ENCODE measurements around the gene TXN.
"Not testable (repeated sequence)": the region's sequence is repeated elsewhere in the genome, so short reads cannot be mapped to it uniquely, and the experiment has no call there.

Gene TXN

DNA sequence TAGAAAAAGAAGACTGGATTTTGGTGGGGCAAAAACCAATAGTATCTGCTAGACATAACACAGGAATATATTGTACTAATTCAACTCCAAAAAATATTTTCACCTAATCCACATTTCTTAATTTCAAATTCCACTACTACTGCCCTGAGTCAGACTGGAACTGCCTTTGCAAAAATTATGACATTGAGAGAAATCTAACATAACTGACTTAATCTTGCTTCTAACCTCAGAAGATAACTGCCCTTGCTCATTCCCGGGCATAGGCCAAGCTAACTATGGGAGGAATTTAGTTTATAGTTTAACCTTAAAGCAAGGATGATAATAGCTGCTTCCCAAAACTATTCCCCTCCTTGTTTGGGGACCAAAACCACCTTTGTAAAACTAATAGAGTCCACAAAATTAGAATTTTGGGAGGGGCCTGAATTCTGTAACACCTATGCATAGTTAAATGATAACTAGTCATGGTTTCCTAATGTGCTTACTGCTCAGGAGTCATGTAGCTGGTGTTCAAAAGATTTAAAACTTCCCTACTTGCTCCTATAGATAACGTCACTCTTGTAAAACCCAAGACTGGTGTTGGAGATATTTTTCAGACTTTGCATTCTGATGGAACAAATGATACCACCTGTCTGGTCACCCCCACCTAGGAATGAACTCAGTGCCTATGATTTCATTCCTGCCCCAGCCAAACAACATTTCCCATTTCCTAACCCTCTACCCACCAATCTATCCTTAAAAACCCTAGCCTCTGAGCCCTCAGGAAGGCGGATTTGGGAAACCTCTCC lies 14.1 kb upstream of the TXN start:
- Mint-ChIP-seq H3K9me3 (ENCODE audit: low read depth) (no peaks in the 10 kb centered on the region), H3K36me3 (no peaks in the 10 kb centered on the region)

DNA sequence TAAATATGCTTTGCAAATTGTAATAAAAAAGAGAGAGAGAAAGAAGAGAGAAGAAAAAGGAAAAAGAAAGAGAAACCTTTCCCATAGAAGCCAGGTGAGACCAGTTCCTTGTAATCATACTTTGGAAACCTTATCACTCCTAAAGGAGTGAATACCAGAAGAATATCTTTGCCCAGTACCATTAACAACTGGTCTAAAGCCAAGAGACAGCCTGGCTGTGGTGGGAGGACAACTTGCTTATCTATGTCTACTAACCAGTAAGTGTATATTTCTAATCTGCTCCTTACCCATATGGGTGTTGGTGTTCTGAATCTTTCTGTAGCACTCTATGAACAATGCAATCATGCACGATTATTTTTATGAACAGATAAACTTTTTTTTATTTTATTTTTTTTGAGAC lies 10.5 kb upstream of the TXN start:
- H3K27me3 Mint-ChIP-seq: no peaks in the 10 kb centered on the region
- no peaks in the 10 kb centered on the region for H3K9me3 Mint-ChIP-seq (ENCODE audit: low read depth)
- H3K4me3 Mint-ChIP-seq: no peak overlapping the region
- no peaks in the 10 kb centered on the region for H3K4me1 Mint-ChIP-seq (ENCODE audit: low read depth)
- H3K27ac Mint-ChIP-seq: no peak overlapping the region
- no peaks in the 10 kb centered on the region for H3K36me3 Mint-ChIP-seq

More for the DNA sequence above, 14.1 kb upstream of the TXN start:
- no peaks in the 10 kb centered on the region for H3K4me1 Mint-ChIP-seq (ENCODE audit: low read depth)
- H3K27ac Mint-ChIP-seq: no peak overlapping the region
- H3K4me3 Mint-ChIP-seq: no peak overlapping the region
- no peaks in the 10 kb centered on the region for H3K27me3 Mint-ChIP-seq

DNA sequence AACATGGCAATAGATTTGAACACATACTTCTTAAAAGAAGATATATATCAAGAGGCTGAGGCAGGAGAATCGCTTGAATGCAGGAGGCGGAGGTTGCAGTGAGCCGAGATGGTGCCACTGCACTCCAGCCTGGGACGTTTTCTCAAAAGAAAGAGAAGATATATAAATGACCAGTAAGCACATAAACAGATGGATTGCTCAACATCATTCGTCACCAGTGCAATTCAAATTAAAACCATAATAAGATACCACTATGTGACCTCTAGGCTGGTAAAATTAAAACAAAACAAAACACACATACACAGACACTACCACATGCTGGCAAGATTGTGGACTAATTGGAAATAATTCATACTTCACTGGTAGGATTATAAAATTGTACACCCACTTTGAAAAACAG lies 5.3 kb upstream of the TXN start:
- Mint-ChIP-seq H3K27me3 (no peaks in the 10 kb centered on the region), H3K27ac (no peak overlapping the region), H3K4me1 (ENCODE audit: low read depth) (peaks cover 16% of the 10 kb centered on the region), H3K9me3 (ENCODE audit: low read depth) (no peaks in the 10 kb centered on the region), H3K4me3 (no peak overlapping the region), H3K36me3 (no peaks in the 10 kb centered on the region)

DNA sequence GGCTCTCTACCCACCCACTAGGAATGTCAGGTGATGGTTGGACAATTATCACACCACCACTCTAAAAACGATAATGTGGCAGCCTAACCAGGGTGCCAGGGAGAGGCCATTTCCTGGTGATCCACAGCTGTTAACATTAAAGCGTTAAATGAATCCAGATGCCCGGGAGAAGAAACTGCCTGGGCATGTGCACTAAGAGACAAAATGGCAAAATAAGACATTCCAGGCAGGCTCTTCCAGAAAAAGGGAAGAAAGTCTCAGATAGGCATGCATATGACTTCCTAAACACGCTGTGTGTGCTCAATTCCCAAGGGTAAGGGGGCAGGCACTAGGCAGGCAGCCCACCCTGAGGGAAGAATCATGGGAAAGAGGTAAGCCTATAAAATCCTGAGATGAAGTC lies 4.6 kb upstream of the TXN start:
- H3K4me3 Mint-ChIP-seq: no peak overlapping the region
- no peaks in the 10 kb centered on the region for H3K9me3 Mint-ChIP-seq (ENCODE audit: low read depth)

DNA sequence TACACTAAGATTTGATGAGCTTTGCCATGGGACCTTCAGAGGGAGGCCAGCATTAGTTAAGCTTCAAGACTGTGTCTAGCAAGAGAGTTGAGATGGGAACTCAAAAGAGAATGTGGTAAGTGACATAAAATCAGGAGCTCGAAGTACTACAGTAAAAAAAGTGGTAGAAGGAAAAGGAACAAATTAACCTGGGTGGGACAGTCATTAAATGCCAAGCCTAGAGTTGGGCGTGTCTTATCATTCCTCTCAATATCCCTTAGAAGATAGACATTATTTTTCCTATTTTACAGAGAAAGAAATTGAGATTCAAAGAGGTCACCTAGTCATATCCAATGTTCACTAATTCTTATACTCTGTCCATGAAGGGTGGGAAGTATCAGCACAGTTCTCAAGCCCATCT lies 3.3 kb upstream of the TXN start:
- Mint-ChIP-seq H3K4me1 (ENCODE audit: low read depth) (peaks cover 20% of the 10 kb centered on the region), H3K9me3 (ENCODE audit: low read depth) (no peaks in the 10 kb centered on the region), H3K27me3 (no peaks in the 10 kb centered on the region), H3K4me3 (no peak overlapping the region), H3K36me3 (peaks cover 3% of the 10 kb centered on the region), H3K27ac (no peak overlapping the region)

More for the DNA sequence above, 4.6 kb upstream of the TXN start:
- no peaks in the 10 kb centered on the region for H3K36me3 Mint-ChIP-seq
- no peaks in the 10 kb centered on the region for H3K27me3 Mint-ChIP-seq
- H3K4me1 Mint-ChIP-seq (ENCODE audit: low read depth): peaks cover 16% of the 10 kb centered on the region
- no peak overlapping the region for H3K27ac Mint-ChIP-seq

DNA sequence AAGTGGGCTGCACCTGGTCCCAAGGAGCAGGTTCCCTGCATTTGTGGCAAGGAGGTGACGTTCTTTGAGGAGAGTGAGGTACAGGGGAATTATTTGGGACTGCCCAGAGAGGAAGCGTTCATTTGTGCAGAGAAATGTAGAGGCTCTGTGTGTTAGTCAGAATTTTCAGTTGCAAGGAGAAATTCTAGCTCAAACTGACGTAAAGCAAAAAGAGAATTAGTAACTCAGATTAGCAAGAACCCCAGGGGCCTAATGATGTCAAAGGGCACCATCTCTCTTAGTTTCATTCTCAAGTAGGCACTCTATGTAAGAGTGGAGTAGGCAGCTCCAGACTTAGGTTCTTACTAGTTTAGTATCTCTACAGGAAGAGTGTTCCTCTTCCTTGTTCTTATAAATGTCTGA lies 2.4 kb upstream of the TXN start:
- Mint-ChIP-seq H3K9me3 (ENCODE audit: low read depth) (no peaks in the 10 kb centered on the region), H3K27me3 (no peaks in the 10 kb centered on the region), H3K4me1 (ENCODE audit: low read depth) (peaks cover 29% of the 10 kb centered on the region), H3K36me3 (peaks cover 5% of the 10 kb centered on the region), H3K27ac (peak overlapping the region; percentile 18), H3K4me3 (no peak overlapping the region)

DNA sequence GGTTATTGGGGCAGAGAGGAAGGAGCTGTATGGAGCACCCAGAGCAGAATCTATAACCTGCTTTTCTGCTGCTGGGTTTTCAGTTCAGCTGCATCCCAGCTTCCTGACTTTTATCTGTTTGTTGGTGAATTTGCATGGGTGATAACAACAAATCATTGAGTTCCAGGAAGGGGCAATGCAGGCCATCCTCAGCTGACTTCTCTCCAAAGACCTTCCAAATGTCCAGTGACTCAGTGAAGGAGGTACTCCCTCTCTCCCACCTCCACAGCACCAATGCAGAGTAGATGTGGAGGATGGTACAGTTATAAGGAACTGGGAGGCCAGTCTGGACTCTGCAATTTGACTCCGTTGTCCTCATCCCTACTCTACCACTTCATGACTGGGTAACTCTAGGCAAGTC lies 1.6 kb upstream of the TXN start:
- Mint-ChIP-seq H3K27me3 (no peaks in the 10 kb centered on the region), H3K4me1 (ENCODE audit: low read depth) (peaks cover 37% of the 10 kb centered on the region), H3K9me3 (ENCODE audit: low read depth) (no peaks in the 10 kb centered on the region), H3K4me3 (peak overlapping the region; percentile 49), H3K27ac (peak overlapping the region; percentile 96), H3K36me3 (peaks cover 5% of the 10 kb centered on the region)

DNA sequence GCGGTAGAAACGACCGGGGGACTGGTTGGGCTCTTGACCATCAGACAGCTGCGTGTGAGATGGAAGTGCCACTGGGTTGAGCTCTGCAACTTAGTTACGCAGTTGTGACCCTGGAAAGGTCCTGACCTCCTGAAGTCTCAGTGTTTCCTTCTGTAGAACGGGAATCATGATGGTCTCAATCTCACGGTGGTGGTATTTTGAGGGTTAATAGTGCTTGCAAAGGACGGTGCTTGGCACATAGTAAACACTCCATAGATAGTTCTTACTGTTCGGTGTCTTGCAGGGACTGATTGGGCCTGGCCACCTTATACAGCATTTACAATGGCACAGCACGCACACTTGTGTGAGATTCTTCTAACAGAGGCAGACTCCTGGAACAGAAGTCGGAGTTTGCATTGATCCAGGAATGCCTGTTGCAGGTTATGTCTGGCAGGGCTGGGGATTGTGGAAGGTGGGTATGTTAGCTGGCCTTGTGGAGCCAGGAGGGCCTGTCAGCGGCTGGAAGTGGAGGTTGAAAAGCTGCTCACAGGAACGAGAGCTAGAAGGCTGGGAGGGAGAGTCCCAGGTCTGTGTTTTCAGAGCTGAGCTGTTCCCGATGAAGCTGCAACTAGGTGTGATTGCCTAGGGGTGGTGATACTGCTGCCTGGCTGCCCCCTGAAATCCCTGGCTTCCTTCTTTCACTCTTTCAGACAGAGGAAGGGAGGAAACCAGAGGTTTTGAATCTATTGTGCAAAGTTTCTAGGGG lies 962 bp upstream of the TXN start:
- Mint-ChIP-seq H3K36me3 (peaks cover 5% of the 10 kb centered on the region), H3K9me3 (ENCODE audit: low read depth) (no peaks in the 10 kb centered on the region), H3K4me1 (ENCODE audit: low read depth) (peaks cover 43% of the 10 kb centered on the region), H3K27ac (peak overlapping the region; percentile 96), H3K4me3 (peak overlapping the region; percentile 96), H3K27me3 (no peaks in the 10 kb centered on the region)

DNA sequence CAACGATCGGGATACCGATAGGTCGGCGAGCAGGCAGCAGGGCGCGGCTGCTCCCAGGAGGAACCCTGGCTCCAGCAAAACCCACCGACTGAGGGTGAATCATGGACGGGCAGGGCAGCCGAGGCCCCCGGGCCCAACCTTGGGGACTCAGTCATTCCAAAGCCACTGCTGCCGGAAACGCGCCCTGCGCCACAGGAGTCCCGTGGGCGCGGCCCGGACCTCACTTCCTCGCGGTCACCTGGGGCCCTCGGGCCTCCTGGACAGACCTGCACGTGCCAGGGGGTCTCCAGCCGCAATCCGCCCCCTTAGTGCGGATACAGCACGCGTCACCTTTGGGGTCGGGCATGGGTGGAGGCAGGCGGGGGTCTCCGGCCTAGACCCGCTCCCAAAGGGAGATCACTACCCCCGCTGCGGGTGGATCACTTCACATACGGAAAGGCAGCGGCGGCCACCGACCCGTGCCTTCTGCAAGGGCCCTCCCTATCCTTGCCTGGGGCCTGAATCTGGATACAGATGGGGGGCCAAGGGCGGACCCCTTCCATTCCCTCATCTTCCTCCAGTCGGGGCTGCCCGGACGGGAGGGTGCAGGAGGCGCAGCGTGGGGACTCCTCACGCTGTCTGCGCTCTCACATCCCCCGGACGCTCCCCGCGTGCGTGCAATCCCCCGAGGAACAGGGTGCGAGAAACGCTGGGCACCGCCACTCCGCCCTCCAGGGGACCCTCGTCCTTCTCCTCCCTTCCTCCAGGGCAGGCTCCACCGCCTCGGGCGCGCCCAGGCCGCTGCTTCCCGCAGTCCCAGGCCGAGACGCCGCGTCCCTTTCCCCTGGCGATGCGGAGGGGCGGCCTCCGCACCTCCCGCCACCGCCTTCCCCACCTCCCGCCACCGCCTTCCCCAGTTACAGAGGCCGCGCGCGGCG lies 586 bp downstream of the TXN start:
- H3K4me1 Mint-ChIP-seq (ENCODE audit: low read depth): peaks cover 47% of the 10 kb centered on the region

DNA sequence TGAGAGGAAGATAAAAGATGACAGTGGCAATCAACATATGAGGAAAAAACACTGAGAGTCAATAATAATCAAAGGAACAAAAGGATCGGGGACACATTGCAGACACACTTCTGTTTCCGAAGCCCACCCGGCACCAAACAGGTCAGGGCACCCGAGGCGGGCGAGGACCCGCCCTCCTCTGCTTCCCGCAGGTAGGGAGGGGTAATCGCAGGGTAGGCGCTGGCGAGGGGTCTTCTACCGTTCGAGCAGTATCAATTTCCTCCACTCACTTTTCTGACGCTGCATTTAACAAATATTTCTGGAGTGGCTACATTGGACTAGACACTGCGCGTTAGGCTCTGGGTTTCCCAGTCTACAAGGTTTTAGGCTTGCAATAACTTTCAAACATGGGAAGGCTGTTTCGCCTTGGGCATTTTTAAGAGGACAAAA lies 1.3 kb downstream of the TXN start:
- H3K36me3 Mint-ChIP-seq: peaks cover 7% of the 10 kb centered on the region
- peak overlapping the region; percentile 98 for H3K27ac Mint-ChIP-seq
- H3K9me3 Mint-ChIP-seq (ENCODE audit: low read depth): no peaks in the 10 kb centered on the region
- H3K4me3 Mint-ChIP-seq: peak overlapping the region; percentile 96
- H3K27me3 Mint-ChIP-seq: no peaks in the 10 kb centered on the region
- peaks cover 47% of the 10 kb centered on the region for H3K4me1 Mint-ChIP-seq (ENCODE audit: low read depth)

More for the DNA sequence above, 586 bp downstream of the TXN start:
- Mint-ChIP-seq H3K4me3 (peak overlapping the region; percentile 96), H3K36me3 (peaks cover 7% of the 10 kb centered on the region), H3K9me3 (ENCODE audit: low read depth) (no peaks in the 10 kb centered on the region), H3K27me3 (no peaks in the 10 kb centered on the region), H3K27ac (peak overlapping the region; percentile 98)

DNA sequence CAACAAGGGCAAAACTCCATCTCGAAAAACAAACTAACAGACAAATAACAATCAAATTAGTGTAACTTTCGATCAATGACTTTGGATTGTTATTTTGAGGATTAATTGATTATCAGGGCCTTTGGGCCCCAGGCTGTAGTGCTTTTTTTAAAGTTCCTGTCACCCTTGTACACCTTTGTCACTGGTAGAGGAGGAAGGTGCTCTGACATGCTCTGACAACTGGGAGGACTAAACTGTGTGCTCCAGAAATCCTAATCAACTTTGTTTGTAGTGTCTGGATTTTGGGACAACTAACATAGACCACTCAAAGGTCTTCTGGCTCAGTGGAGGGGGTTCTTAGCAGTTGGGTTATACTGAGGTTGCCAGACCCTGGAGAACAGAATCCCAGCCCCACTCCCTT lies 1.8 kb downstream of the TXN start:
- H3K27me3 Mint-ChIP-seq: no peaks in the 10 kb centered on the region
- peak overlapping the region; percentile 98 for H3K27ac Mint-ChIP-seq
- H3K36me3 Mint-ChIP-seq: peaks cover 7% of the 10 kb centered on the region
- no peaks in the 10 kb centered on the region for H3K9me3 Mint-ChIP-seq (ENCODE audit: low read depth)
- peak overlapping the region; percentile 96 for H3K4me3 Mint-ChIP-seq
- peaks cover 47% of the 10 kb centered on the region for H3K4me1 Mint-ChIP-seq (ENCODE audit: low read depth)

DNA sequence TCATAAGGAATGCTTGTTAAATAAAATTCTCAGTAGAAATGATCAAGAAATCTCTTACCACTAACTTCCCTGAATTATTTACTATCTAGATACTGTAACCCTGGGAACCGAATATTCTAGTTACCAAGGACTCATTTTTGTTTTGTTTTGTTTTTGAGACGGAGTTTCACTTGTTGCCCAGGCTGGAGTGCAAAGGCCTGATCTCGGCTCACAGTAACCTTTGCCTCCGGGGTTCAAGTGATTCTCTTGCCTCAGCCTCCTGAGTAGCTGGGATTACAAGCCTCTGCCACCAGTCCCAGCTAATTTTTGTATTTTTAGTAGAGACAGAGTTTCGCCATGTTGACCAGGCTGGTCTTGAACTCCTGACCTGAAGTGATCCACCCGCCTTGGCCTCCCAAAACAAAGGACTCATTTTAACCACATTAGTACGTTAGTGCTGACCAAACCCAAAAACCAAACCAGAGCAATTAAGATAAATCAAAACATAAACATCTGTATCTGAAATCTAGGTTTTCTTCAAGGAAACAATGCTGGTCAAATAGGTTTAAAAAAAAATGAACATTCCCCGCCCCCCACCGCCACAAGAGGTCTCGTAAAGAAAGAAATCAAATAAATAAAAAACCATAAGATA lies 3.7 kb downstream of the TXN start:
- Mint-ChIP-seq H3K4me1 (ENCODE audit: low read depth) (peaks cover 40% of the 10 kb centered on the region), H3K4me3 (peak overlapping the region; percentile 96), H3K27ac (no peak overlapping the region)

DNA sequence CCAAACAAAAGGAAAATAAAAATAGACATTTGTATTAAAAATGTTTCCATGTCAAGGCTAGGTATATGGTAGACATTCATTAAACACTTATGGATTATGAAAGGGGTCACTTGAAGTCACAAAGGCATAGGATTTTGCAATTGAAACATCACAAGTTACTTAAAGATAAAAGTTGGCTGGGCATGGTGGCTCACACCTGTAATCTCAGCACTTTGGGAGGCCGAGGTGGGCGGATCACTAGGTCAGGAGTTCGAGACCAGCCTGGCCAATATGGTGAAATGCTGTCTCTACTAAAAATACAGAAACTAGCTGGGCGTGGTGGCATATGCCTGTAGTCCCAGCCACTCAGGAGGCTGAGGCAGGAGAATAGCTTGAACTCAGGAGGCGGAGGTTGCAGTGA lies 4.5 kb downstream of the TXN start:
- Mint-ChIP-seq H3K36me3 (peaks cover 11% of the 10 kb centered on the region), H3K4me1 (ENCODE audit: low read depth) (peaks cover 32% of the 10 kb centered on the region)
- not testable (repeated sequence) for H3K27me3 Mint-ChIP-seq; H3K27ac Mint-ChIP-seq; H3K9me3 Mint-ChIP-seq (ENCODE audit: low read depth); H3K4me3 Mint-ChIP-seq

More for the DNA sequence above, 3.7 kb downstream of the TXN start:
- Mint-ChIP-seq H3K27me3 (no peaks in the 10 kb centered on the region), H3K36me3 (peaks cover 9% of the 10 kb centered on the region), H3K9me3 (ENCODE audit: low read depth) (no peaks in the 10 kb centered on the region)

DNA sequence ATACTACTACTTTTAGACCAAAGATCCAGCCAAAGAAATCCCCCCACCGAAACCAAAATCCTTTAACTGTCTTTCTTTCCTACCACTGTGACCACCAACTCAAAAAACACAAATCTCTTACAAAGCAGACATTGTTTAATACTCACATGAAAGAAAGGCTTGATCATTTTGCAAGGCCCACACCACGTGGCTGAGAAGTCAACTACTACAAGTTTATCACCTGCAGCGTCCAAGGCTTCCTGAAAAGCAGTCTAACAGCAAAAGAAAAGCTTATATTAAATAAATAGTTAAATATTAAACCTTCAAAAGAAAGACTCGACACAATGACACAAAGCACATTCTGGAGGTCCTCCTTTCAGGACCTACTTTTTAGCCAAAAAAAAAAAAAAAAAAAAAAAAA lies 5.1 kb downstream of the TXN start:
- no peaks in the 10 kb centered on the region for H3K27me3 Mint-ChIP-seq
- H3K9me3 Mint-ChIP-seq (ENCODE audit: low read depth): no peaks in the 10 kb centered on the region
- H3K36me3 Mint-ChIP-seq: peaks cover 17% of the 10 kb centered on the region
- H3K27ac Mint-ChIP-seq: no peak overlapping the region
- peaks cover 32% of the 10 kb centered on the region for H3K4me1 Mint-ChIP-seq (ENCODE audit: low read depth)
- no peak overlapping the region for H3K4me3 Mint-ChIP-seq
